ENCODE measurements around the gene RPP25L.

The RPP25L gene

DNA sequence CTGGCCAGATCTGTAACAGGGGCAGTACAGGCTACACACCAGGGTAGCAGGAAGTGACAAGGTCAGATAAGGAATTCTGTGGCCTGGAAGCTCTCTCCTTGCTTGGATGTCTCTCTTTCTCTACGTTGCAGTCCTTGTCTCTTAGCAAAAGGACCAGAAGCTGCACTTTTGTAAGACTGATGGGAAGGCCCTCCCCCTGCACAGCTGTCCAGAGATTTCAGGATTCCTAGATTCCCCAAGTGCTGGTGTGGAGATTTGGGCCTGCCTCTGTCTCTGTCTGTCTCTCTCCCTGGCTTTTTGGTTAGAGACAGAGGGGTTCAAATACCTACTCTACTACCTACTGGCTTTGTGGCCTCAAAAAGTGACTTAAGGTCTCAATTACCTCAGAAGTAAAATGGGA, 12.4 kb downstream of the RPP25L start:
- peaks cover 2% of the 10 kb centered on the region for H3K27me3 ChIP-seq (ENCODE audit: control insufficient read depth, insufficient read depth, low read length)
- no peaks in the 10 kb centered on the region for H3K4me1 ChIP-seq (ENCODE audit: control insufficient read depth, insufficient read depth, low read length)
- H3K36me3 ChIP-seq (ENCODE audit: control insufficient read depth, insufficient read depth, low read length): no peaks in the 10 kb centered on the region
- no peaks in the 10 kb centered on the region for H3K9me3 ChIP-seq (ENCODE audit: control insufficient read depth, low read length)
- H3K9ac ChIP-seq (ENCODE audit: low read length): no peak overlapping the region
- H3K4me3 ChIP-seq (ENCODE audit: low read length): no peak overlapping the region

DNA sequence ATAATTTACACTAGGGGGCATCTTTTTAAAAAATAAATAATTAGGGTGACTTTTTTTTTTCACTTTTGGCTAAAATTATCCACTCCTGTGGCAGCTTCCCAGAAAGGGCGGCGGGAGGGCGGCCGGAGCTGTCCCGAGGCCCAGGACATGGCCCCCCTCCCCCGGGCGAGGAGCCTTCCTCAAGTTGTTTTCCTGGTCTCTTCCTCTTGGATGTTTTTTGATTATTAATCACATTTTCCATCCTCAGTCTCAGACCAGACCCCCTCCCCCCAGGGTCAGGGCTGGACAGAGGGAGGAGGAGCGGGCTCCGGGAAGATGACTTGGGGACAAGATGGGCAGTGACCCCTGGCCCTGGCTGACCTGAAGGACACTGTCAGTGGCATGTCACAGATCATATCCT, 17.7 kb downstream of the RPP25L start:
- Histone ChIP-seq H3K9me3 (ENCODE audit: control insufficient read depth, low read length) (no peaks in the 10 kb centered on the region), H3K4me3 (ENCODE audit: low read length) (no peak overlapping the region), H3K27me3 (ENCODE audit: control insufficient read depth, insufficient read depth, low read length) (peaks cover 49% of the 10 kb centered on the region), H3K36me3 (ENCODE audit: control insufficient read depth, insufficient read depth, low read length) (no peaks in the 10 kb centered on the region), H3K4me1 (ENCODE audit: control insufficient read depth, insufficient read depth, low read length) (peaks cover 28% of the 10 kb centered on the region), H3K9ac (ENCODE audit: low read length) (no peak overlapping the region)

DNA sequence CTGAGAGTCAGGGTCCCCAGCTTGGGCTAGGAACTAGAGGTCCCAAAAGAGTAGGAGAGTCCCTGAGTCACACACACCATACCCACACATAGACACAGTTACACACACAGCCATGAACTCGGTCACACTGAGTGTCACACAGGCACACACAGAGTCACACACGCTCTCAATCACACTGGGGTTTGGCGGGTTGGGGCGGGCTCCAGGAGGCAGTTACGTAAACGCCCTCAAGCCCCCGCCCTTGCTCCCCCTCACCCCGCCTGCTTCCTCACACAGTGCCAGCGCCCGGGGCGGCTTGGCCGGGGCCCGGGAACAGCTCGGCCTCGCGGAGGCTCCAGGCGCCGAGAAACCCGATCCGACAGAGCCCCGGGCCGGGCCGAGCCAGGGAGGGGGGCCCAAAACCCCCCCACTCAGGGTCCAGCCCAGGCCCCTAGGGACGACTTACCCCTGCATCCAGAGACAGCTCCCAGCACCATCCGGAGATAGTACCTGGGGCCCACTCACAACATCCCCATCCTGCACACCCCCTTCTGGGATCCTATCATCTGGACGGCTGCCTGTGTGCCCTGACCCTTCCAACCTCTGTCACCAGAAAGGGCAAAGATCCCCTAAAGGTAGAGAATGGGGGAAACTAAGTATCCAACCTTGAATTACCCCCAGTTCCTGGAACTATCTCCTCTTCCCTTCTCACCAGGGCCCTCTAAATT, 18.8 kb downstream of the RPP25L start:
- Histone ChIP-seq H3K4me3 (ENCODE audit: low read length) (no peak overlapping the region), H3K27me3 (ENCODE audit: control insufficient read depth, insufficient read depth, low read length) (peaks cover 60% of the 10 kb centered on the region), H3K9me3 (ENCODE audit: control insufficient read depth, low read length) (no peaks in the 10 kb centered on the region), H3K36me3 (ENCODE audit: control insufficient read depth, insufficient read depth, low read length) (no peaks in the 10 kb centered on the region), H3K4me1 (ENCODE audit: control insufficient read depth, insufficient read depth, low read length) (peaks cover 28% of the 10 kb centered on the region), H3K9ac (ENCODE audit: low read length) (no peak overlapping the region)

DNA sequence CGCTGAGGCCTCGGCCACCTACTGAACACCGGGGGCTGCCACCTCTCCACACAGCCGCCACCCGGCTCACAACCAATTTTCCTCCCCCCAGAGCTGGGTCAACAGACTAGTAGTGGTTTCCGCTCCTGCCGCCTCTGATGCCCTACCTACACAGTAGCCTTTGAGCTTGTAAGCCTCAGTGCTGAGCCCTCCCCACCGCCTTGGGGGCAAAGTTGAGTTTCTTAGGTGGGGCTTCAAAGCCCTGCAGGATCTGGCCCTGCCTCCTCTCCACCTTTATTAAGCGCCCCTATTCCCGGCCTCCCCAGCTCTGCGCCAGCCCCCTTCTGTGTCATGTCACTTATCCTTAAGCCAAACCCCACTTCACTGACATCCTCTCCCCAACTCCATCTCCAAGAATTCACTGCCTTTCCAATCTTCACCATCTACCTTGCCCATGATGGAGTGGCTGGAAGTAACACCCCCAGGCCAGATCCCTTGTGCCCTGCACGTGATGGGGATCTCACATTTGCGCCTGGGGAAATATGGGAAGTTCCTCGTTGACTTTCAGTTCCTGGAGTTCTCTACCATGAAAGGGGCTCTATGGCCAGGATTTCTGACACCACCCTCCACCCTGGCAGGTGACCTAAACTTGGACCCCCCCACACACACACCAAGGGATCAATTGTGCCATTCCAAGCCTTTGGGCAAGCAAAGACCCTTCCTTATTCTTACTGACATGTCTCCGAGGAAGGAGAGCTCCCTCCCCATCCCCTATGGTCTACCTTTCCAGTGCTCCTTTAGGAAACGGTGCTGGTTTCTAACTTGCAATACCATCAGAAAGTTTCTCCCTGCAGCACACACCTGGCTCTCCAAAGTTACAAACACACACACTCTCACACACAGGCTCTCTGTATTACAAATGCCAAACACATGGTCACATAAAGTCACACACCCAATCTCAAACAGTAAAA, 19.7 kb downstream of the RPP25L start:
- Histone ChIP-seq H3K36me3 (ENCODE audit: control insufficient read depth, insufficient read depth, low read length) (no peaks in the 10 kb centered on the region), H3K27me3 (ENCODE audit: control insufficient read depth, insufficient read depth, low read length) (peaks cover 68% of the 10 kb centered on the region), H3K4me3 (ENCODE audit: low read length) (no peak overlapping the region), H3K9ac (ENCODE audit: low read length) (no peak overlapping the region), H3K9me3 (ENCODE audit: control insufficient read depth, low read length) (no peaks in the 10 kb centered on the region), H3K4me1 (ENCODE audit: control insufficient read depth, insufficient read depth, low read length) (peaks cover 28% of the 10 kb centered on the region)

DNA sequence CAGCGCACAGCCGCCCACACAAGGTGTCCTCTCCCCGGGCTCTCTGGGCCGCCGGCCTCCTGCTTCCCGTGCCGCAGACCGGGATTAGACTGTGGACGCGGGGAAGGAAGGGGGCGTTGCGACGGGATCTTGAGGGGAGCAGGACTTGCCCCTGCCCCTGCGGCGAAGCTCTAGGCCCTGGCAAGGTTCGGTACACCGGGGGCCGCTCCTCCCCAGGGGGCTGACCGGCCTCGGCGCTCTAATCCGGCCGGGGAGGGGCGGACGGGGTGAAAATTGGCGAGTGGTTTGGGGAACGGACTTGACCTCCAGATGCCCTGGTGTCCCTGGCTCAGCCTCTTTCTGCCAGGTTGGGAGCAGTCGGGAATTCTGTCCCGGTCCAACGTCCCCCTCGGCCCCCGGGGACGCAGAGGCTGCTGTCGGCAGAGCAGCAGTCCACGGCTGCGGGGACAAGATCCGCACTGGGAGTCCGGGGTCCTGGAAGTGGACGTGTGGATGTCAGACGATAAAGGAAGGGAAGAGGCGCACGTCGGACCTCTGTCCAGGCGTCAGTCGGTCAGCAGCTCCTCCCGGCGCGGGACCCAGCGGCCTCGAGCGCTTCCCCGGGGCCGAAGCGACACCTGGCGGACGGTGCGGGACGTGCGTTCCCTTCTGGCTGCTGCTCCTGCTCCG, 20.5 kb downstream of the RPP25L start:
- peaks cover 74% of the 10 kb centered on the region for H3K27me3 ChIP-seq (ENCODE audit: control insufficient read depth, insufficient read depth, low read length)
- no peaks in the 10 kb centered on the region for H3K9me3 ChIP-seq (ENCODE audit: control insufficient read depth, low read length)
- H3K36me3 ChIP-seq (ENCODE audit: control insufficient read depth, insufficient read depth, low read length): no peaks in the 10 kb centered on the region
- peak overlapping the region; percentile 34 for H3K4me3 ChIP-seq (ENCODE audit: low read length)
- peaks cover 28% of the 10 kb centered on the region for H3K4me1 ChIP-seq (ENCODE audit: control insufficient read depth, insufficient read depth, low read length)
- no peak overlapping the region for H3K9ac ChIP-seq (ENCODE audit: low read length)

DNA sequence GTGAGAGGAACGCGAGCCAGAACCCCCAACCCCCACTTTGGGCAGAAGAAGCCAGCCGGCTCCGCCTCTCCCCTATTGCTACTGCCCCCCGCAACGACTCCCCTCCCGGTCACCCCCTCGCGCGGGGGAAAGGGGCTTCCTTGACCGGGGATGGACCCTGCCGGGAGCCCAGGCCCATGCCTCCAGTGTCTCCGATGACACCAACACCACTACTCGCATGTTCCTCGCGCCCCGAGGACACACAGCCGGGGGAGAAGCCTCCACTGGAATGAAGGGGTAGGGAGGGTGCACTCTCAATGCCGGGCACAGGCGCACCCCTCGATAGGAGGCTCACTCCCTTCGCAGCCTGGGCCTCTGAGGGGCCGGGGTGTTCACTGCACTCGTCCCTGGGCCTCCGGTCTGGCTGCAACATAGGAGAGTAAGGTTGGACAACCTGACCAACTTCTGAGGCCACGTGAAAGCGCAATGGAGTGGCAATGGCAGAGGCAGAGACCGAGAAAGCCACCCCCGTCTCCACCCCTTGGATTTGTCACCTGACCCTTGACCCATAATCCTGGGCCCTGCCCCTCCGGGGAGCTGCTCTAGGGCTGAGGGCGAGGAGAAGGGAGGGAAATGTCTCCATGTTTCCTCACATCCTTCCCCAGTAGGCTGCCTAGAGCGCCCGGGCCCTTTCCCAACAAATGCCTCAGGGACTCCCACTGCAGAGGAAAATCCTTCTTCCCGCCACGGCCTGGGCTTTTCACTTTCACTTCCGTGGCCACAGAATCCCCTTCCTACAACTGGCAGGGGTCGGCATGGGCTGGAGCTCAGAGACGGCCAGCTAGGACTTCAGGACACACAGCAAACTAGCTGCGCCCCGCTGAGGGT, 21.3 kb downstream of the RPP25L start:
- Histone ChIP-seq H3K4me1 (ENCODE audit: control insufficient read depth, insufficient read depth, low read length) (peaks cover 28% of the 10 kb centered on the region), H3K9ac (ENCODE audit: low read length) (no peak overlapping the region), H3K9me3 (ENCODE audit: control insufficient read depth, low read length) (no peaks in the 10 kb centered on the region), H3K4me3 (ENCODE audit: low read length) (peak overlapping the region; percentile 34), H3K36me3 (ENCODE audit: control insufficient read depth, insufficient read depth, low read length) (no peaks in the 10 kb centered on the region), H3K27me3 (ENCODE audit: control insufficient read depth, insufficient read depth, low read length) (peaks cover 81% of the 10 kb centered on the region)

DNA sequence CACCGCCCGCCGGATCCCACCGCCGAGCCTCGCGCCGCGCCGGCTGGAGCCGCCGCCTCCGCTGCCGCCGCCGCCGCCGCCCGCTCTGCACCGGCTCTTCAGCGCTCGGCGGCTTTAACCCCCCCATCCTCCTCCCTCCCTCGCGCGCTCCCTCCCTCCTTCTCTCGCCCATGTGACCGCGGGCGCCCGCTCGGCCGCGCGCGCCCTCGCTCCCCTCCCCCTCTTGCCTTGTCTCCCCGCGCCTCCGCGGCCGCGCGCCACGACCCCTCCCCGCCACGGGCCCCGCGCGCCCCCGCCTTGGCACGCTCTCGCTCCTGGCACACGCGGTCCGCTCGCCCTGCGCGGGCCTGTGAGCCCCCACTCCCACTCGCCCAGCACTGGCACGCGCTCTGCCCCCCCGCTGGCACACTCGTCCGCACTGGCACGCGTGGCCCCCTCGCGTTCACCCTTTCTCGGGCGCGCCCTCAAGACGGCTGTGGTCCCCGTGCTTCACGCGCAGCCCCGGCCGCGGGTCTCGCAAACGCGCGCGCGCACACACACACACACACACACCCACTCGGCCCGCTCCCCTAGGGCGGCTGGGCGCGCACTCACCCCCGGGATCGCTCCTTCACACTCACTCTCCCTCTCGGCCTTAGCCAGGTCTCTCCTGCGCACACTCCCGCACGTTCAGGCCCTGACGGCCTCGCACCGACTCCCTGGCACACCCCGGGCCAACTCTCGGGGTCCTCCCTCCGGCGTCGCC, 22.1 kb downstream of the RPP25L start, which contains the start of gene CNTFR:
CNTFR (minus strand) TSS at position 89 of the 745 bp plus-strand sequence. CDS start 20,743 bp downstream, outside the sequence.
- Histone ChIP-seq H3K27me3 (ENCODE audit: control insufficient read depth, insufficient read depth, low read length) (peaks cover 89% of the 10 kb centered on the region), H3K9ac (ENCODE audit: low read length) (no peak within 1 kb of the TSS), H3K4me3 (ENCODE audit: low read length) (no peak within 1 kb of the TSS), H3K4me1 (ENCODE audit: control insufficient read depth, insufficient read depth, low read length) (peaks cover 28% of the 10 kb centered on the region), H3K9me3 (ENCODE audit: control insufficient read depth, low read length) (no peaks in the 10 kb centered on the region), H3K36me3 (ENCODE audit: control insufficient read depth, insufficient read depth, low read length) (no peaks in the 10 kb centered on the region)

DNA sequence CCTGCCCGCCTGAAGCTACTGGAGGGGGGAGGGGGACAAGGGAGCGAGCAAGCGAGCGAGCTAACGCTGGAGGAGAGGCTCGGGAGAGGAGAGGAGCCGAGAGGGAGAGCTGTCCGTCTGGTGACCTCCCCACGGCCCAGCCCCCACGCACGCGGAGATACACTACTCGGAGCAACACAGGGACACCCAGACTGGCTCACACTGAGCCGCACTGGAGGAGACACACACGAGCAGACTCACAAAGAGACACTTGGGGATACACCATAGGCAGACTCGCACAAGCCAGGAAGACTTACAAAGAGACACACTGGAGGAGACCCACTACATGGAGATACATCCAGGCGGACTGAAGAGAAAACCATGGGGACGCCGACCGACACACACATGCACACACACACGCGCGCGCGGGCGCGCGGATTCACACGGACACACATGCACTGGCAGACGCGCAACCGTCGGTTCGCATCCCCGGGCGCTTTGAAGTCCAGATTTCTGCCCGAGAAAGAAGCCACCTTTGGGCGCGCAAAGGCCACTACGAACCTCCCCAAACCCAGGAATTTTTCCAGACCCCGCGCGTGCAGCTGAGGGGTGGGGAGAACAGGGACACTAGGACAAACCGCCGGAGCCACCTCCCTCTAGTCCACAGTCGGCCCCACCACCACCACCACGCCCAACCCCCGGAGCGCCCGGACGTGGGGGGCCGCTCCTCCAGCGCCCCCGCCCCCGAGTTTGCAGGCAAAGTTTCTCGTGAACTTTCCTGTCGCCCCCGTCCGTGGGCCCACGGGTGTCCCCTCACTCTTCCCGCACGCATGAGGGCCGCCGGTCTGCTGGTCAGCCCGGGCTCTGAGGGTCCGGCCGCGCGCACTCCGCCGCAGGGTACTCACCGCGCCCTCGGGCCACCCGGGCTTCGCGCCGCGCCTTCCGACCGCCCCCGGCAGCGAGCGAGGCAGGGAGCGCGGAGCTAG, 22.9 kb downstream of the RPP25L start:
- Histone ChIP-seq H3K4me3 (ENCODE audit: low read length) (no peak overlapping the region), H3K36me3 (ENCODE audit: control insufficient read depth, insufficient read depth, low read length) (no peaks in the 10 kb centered on the region), H3K4me1 (ENCODE audit: control insufficient read depth, insufficient read depth, low read length) (peaks cover 28% of the 10 kb centered on the region), H3K9ac (ENCODE audit: low read length) (no peak overlapping the region), H3K9me3 (ENCODE audit: control insufficient read depth, low read length) (no peaks in the 10 kb centered on the region), H3K27me3 (ENCODE audit: control insufficient read depth, insufficient read depth, low read length) (peaks cover 97% of the 10 kb centered on the region)

DNA sequence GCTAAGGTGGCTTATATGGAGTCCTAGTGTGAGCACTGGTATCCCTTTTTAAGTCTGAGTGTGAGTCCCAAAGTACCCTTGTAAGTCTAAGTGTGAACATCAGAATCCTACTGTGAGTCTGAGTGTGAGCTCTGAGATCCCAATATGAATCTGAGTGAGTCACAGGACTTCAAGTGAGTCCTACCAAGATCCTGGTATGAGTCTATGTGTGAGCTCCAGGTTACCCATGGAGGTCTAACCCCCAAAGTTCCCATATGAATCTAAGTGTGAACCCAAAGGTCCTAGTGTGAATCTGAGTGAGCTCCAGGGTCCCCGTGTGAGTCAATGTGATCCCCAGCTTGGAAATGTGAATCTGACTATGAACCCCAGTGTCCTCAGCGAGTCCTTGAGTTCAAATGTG, 24.6 kb downstream of the RPP25L start:
- H3K27me3 ChIP-seq (ENCODE audit: control insufficient read depth, insufficient read depth, low read length): peaks cover 93% of the 10 kb centered on the region
- H3K9ac ChIP-seq (ENCODE audit: low read length): no peak overlapping the region
- H3K4me3 ChIP-seq (ENCODE audit: low read length): no peak overlapping the region
- no peaks in the 10 kb centered on the region for H3K9me3 ChIP-seq (ENCODE audit: control insufficient read depth, low read length)
- no peaks in the 10 kb centered on the region for H3K36me3 ChIP-seq (ENCODE audit: control insufficient read depth, insufficient read depth, low read length)
- peaks cover 21% of the 10 kb centered on the region for H3K4me1 ChIP-seq (ENCODE audit: control insufficient read depth, insufficient read depth, low read length)

DNA sequence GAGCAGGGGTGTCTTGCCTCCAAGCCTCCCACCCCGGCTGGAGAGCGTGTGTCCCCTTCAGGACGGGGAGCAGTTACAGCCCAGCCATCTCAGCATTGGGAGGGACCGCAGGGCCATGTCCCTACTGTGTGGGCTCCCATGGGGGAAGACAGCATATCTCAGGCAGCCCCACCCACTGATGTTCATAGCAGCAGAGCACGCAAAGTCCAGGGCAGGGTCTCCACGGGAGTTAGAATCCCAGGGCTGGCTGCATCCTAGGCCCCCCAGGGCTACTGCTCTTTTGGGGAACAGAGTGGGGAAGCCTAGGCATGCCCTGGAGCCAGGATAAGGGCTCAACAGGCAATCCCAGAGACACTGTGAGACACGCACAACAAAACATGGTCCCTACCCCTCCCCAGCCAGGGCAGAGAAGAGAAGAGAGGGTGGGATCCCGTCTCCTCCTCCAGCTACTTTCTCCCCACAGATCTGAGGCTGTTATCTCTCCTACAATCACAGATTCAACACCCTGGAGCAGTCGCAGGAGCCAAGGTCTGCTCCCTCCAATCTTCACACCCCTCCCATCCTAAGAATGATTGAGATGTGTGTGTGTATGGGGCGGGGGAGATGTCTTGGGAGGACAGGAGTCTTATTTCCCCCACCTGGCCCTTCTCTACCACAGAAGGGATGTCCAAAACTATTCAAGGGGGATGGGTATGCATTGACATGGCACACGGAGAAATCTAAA, 25.8 kb downstream of the RPP25L start:
- Histone ChIP-seq H3K9ac (ENCODE audit: low read length) (no peak overlapping the region), H3K27me3 (ENCODE audit: control insufficient read depth, insufficient read depth, low read length) (peaks cover 86% of the 10 kb centered on the region), H3K4me1 (ENCODE audit: control insufficient read depth, insufficient read depth, low read length) (peaks cover 13% of the 10 kb centered on the region), H3K4me3 (ENCODE audit: low read length) (no peak overlapping the region), H3K36me3 (ENCODE audit: control insufficient read depth, insufficient read depth, low read length) (no peaks in the 10 kb centered on the region), H3K9me3 (ENCODE audit: control insufficient read depth, low read length) (no peaks in the 10 kb centered on the region)

All from mucosa of stomach (tissue), 1 donor.